Neural cell (in vitro differentiated cells): ENCODE measurements around the gene NFAM1. TPM values are rescaled to one million over a fixed set of nuclear protein-coding genes. Genes with fewer than 3 reads are reported as not detected.

ENCODE experiments used
- H2AFZ ChIP-seq: fragments of 200-600, 300-800 bp; sonication (generic), shearing (Covaris generic); 2 replicates; pipeline ENCODE4 v1.6.0; 2014; ENCODE audit warnings: low read depth, mild to moderate bottlenecking, antibody characterized with exemption, low read length, moderate library complexity
- H3F3A ChIP-seq: fragments of 200-600 bp; shearing (Covaris generic); 2 replicates; pipeline ENCODE4 v1.6.1; 2016; ENCODE audit warnings: mild to moderate bottlenecking, moderate library complexity, mixed read lengths, antibody characterized with exemption, low read length; ENCODE audit not compliant: insufficient read depth, poor library complexity, severe bottlenecking
- H3K27ac ChIP-seq: fragments of 200-600, 300-800 bp; sonication (generic), shearing (Covaris generic); 2 replicates; pipeline ENCODE4 v1.5.1; 2014; ENCODE audit warnings: mild to moderate bottlenecking, low read length, moderate library complexity
- H3K27me3 ChIP-seq: fragments of 300-800, 200-600 bp; sonication (generic), shearing (Covaris generic); 2 replicates; pipeline ENCODE4 v1.6.0; 2014; ENCODE audit warnings: mild to moderate bottlenecking, low read depth, low read length, moderate library complexity; ENCODE audit not compliant: insufficient read depth
- H3K36me3 ChIP-seq: fragments of 300-800, 200-600 bp; sonication (generic), shearing (Covaris generic); 2 replicates; pipeline ENCODE4 v1.5.1; 2014; ENCODE audit warnings: mild to moderate bottlenecking, antibody characterized with exemption, low read length, moderate library complexity; ENCODE audit not compliant: insufficient read depth
- H3K4me2 ChIP-seq: fragments of 300-800, 200-600 bp; sonication (generic), shearing (Covaris generic); 2 replicates; pipeline ENCODE4 v1.6.0; 2014; ENCODE audit warnings: mild to moderate bottlenecking, low read length
- H3K4me3 ChIP-seq: fragments of 300-800, 200-600 bp; sonication (generic), shearing (Covaris generic); 2 replicates; pipeline ENCODE4 v1.5.1; 2014; ENCODE audit warnings: mild to moderate bottlenecking, low read length, moderate library complexity
- H3K79me2 ChIP-seq: fragments of 200-600 bp; shearing (Covaris generic); replicated peaks from 2 replicates; pipeline ENCODE4 v1.6.0; 2014; ENCODE audit warnings: mild to moderate bottlenecking, low read length, moderate library complexity; ENCODE audit not compliant: insufficient read depth
- H3K9ac ChIP-seq: fragments of 300-800, 200-600 bp; sonication (generic), shearing (Covaris generic); 2 replicates; pipeline ENCODE4 v1.6.1; 2016; ENCODE audit warnings: mild to moderate bottlenecking, low read length, mixed read lengths
- H3K9me2 ChIP-seq: fragments of 200-600 bp; shearing (Covaris generic); 2 replicates; pipeline ENCODE4 v1.6.1; 2016; ENCODE audit warnings: mild to moderate bottlenecking, low read length, mixed read lengths; ENCODE audit not compliant: insufficient read depth
- H3K9me3 ChIP-seq: fragments of 200-600, 300-800 bp; sonication (generic), shearing (Covaris generic); 2 replicates; pipeline ENCODE4 v1.6.1; 2016; ENCODE audit warnings: mild to moderate bottlenecking, mixed run types, low read length, moderate library complexity, mixed read lengths
- H4K20me1 ChIP-seq: fragments of 200-600 bp; shearing (Covaris generic); 2 replicates; pipeline ENCODE4 v1.6.1; 2016; ENCODE audit warnings: mild to moderate bottlenecking, mixed run types; ENCODE audit not compliant: insufficient read depth
- CTCF ChIP-seq: fragments of 450-650 bp; IDR thresholded peaks from 2 replicates; pipeline ENCODE4 v1.5.1; 2014; ENCODE audit warnings: antibody characterized with exemption, mild to moderate bottlenecking, moderate library complexity; ENCODE audit not compliant: poor library complexity, severe bottlenecking
- EP300 ChIP-seq: fragments of 450-650 bp; conservative IDR thresholded peaks from 2 replicates; pipeline ENCODE4 v1.6.1; 2014; ENCODE audit warnings: antibody characterized with exemption, mild to moderate bottlenecking, moderate library complexity; ENCODE audit not compliant: poor library complexity, severe bottlenecking
- EZH2 ChIP-seq: fragments of 200-600, 300-800 bp; shearing (Covaris generic), sonication (generic); IDR thresholded peaks from 2 replicates; pipeline ENCODE4 v1.6.1; 2014; ENCODE audit warnings: antibody characterized with exemption, low read length, borderline replicate concordance, mild to moderate bottlenecking; ENCODE audit not compliant: insufficient read depth, poor library complexity, severe bottlenecking
- MXI1 ChIP-seq: fragments of 450-650 bp; conservative IDR thresholded peaks from 2 replicates; pipeline ENCODE4 v1.6.1; 2014; ENCODE audit warnings: antibody characterized with exemption, mild to moderate bottlenecking; ENCODE audit not compliant: poor library complexity, severe bottlenecking
- POLR2AphosphoS5 ChIP-seq: IDR thresholded peaks from 2 replicates; pipeline ENCODE4 v1.6.1; 2012
- RAD21 ChIP-seq: fragments of 450-650 bp; conservative IDR thresholded peaks from 2 replicates; pipeline ENCODE4 v1.6.1; 2014; ENCODE audit warnings: antibody characterized with exemption, mild to moderate bottlenecking, moderate library complexity
- REST ChIP-seq: IDR thresholded peaks from 2 replicates; pipeline ENCODE4 v1.6.1; 2012; ENCODE audit warnings: borderline replicate concordance
- SMC3 ChIP-seq: fragments of 450-650 bp; conservative IDR thresholded peaks from 2 replicates; pipeline ENCODE4 v1.6.1; 2014; ENCODE audit warnings: antibody characterized with exemption, mild to moderate bottlenecking, moderate library complexity; ENCODE audit not compliant: poor library complexity
- TAF1 ChIP-seq: IDR thresholded peaks from 2 replicates; pipeline ENCODE4 v1.6.1; 2012; ENCODE audit warnings: low read depth
- polyA plus RNA-seq: library from polyadenylated mRNA; depleted of rRNA; stranded (reverse); fragments of >200 nt; gene quantifications from 2 replicates; pipeline ENCODE4 v1.2.3, GENCODE V29; 2014

The NFAM1 gene
- polyA plus RNA-seq, 1 donor from 2014 or later: 0.05 TPM

- H2AFZ ChIP-seq: no peak overlapping the region
- H3F3A ChIP-seq: no peaks in the 10 kb centered on the region
- no peaks in the 10 kb centered on the region for H3K36me3 ChIP-seq
- TF ChIP-seq TAF1 (no peak), SMC3 (peak; percentile 32)
- H3K9me2 ChIP-seq: no peaks in the 10 kb centered on the region
- H3K4me2 ChIP-seq: no peak overlapping the region
- no peak overlapping the region for H3K27ac ChIP-seq
- peak overlapping the region; percentile 34 for H3K4me3 ChIP-seq
- no peaks in the 10 kb centered on the region for H3K27me3 ChIP-seq
- no peaks in the 10 kb centered on the region for H3K9me3 ChIP-seq
- H4K20me1 ChIP-seq: no peaks in the 10 kb centered on the region
- peak overlapping the region; percentile 16 for H3K9ac ChIP-seq
- H3K79me2 ChIP-seq: no peaks in the 10 kb centered on the region
Measured at GRCh38 chr22:42432818-42433217, 615 bp upstream of the NFAM1 start.

- Histone ChIP-seq H3K9me2 (no peaks in the 10 kb centered on the region), H3K27ac (no peak overlapping the region), H3F3A (no peaks in the 10 kb centered on the region), H3K36me3 (no peaks in the 10 kb centered on the region), H3K9ac (peak overlapping the region; percentile 17), H2AFZ (no peak overlapping the region), H3K9me3 (no peaks in the 10 kb centered on the region), H3K4me2 (no peak overlapping the region), H4K20me1 (no peaks in the 10 kb centered on the region), H3K27me3 (no peaks in the 10 kb centered on the region), H3K79me2 (no peaks in the 10 kb centered on the region), H3K4me3 (no peak overlapping the region)
- no peak for TF ChIP-seq REST
- TF ChIP-seq EP300: no peak
- no peak for TF ChIP-seq RAD21
- TF ChIP-seq EZH2: no peak
- TF ChIP-seq MXI1: no peak
- no peak for TF ChIP-seq SMC3
- no peak for TF ChIP-seq CTCF
- no peak for TF ChIP-seq TAF1
- TF ChIP-seq POLR2AphosphoS5: no peak
Measured at GRCh38 chr22:42431401-42432019, 693 bp downstream of the NFAM1 start.
